K562 (cell line): ENCODE data around the gene NLGN4Y. TPM values are rescaled to one million over a fixed set of nuclear protein-coding genes. Genes with fewer than 3 reads are reported as not detected.

Source experiments
- ATAC-seq: fragments of 200-7000 bp; cut with Tn5 transposase; 3 replicates; pipeline ENCODE4 v1.9.1; 2020; ENCODE audit warnings: moderate library complexity
- BruUV-seq: library from RNA; stranded (reverse); fragments of 400-500 nt; replicated peaks from 2 replicates; lab custom pipeline; 2021; lab: Mats Ljungman, UMichigan
- CTCF ChIA-PET: fragments of 300-600 bp; formaldehyde crosslinking; extraction: SDS; loops from one replicate; lab custom pipeline; 2021; ENCODE audit warnings: low intra/inter-chr PET ratio; lab: Yijun Ruan, JAX
- POLR2A ChIA-PET: fragments of 300-600, 350-650 bp; sonication (Branson Sonifier 250); formaldehyde crosslinking; extraction: SDS; loops from one replicate; lab custom pipeline; 2021; ENCODE audit warnings: antibody characterized with exemption, inconsistent platforms; lab: Yijun Ruan, JAX
- DNase-seq, 4 experiments: peaks; one replicate each; pipeline versions ENCODE4 v3.0.0 to v3.0.0-alpha.2; 2011 to 2018; ENCODE audit warnings: low spot score in 3 of 4, mixed read lengths in 3 of 4; ENCODE audit errors: extremely low read depth in 1 of 4
- FAIRE-seq: peaks from 2 replicates; lab custom pipeline; 2011; peaks lifted over from hg19 to GRCh38; lab: Jason Lieb, UNC
- H2AFZ ChIP-seq: 2 replicates; pipeline ENCODE4 v1.6.0; 2011; ENCODE audit warnings: low read depth, low read length, control low read depth, inconsistent platforms
- H3K27ac ChIP-seq: fragments of 200-600 bp; 3 replicates; pipeline ENCODE4 v1.8.0; 2011; ENCODE audit warnings: low read depth, mild to moderate bottlenecking, control low read depth, inconsistent platforms, low read length, moderate library complexity, mixed read lengths; ENCODE audit errors: extremely low read depth
- H3K27me3 ChIP-seq, 2 experiments: fragments of 300-600 bp in 1 of 2; 2 replicates in 1 of 2; 3 replicates in 1 of 2; pipeline versions ENCODE4 v1.6.0 to v1.8.0; 2011; ENCODE audit warnings: inconsistent platforms in 2 of 2, low read length in 2 of 2, mild to moderate bottlenecking in 1 of 2, mixed read lengths in 1 of 2, moderate library complexity in 1 of 2; ENCODE audit not compliant: control insufficient read depth in 2 of 2, insufficient read depth in 2 of 2
- H3K36me3 ChIP-seq: fragments of 300-600 bp; 3 replicates; pipeline ENCODE4 v1.8.0; 2011; ENCODE audit warnings: mild to moderate bottlenecking, low read length, inconsistent platforms; ENCODE audit not compliant: control insufficient read depth, insufficient read depth
- H3K4me1 ChIP-seq, 2 experiments: fragments of 200-600 bp in 1 of 2; replicated peaks in 1 of 2; 2 replicates in 1 of 2; 3 replicates in 1 of 2; pipeline versions ENCODE4 v1.5.1 to v1.8.0; 2011; ENCODE audit warnings: inconsistent platforms in 2 of 2, low read length in 2 of 2, mild to moderate bottlenecking in 1 of 2, mixed read lengths in 1 of 2, moderate library complexity in 1 of 2; ENCODE audit not compliant: control insufficient read depth in 2 of 2, insufficient read depth in 2 of 2
- H3K4me2 ChIP-seq: 2 replicates; pipeline ENCODE4 v1.6.1; 2011; ENCODE audit warnings: low read length, control low read depth, inconsistent platforms, mixed read lengths; ENCODE audit not compliant: insufficient read depth
- H3K4me3 ChIP-seq: fragments of 200-600 bp; sonication (generic), shearing (Covaris generic); 2 replicates; pipeline ENCODE4 v1.5.1; 2016; ENCODE audit warnings: control low read depth, inconsistent platforms
- H3K79me2 ChIP-seq: fragments of 200-600 bp; 3 replicates; pipeline ENCODE4 v1.8.0; 2011; ENCODE audit warnings: low read length, inconsistent platforms; ENCODE audit not compliant: control insufficient read depth, insufficient read depth
- H3K9ac ChIP-seq, 2 experiments: 2 replicates each; pipeline versions ENCODE4 v1.6.0 to v1.6.1; 2011; ENCODE audit warnings: low read depth in 2 of 2, low read length in 2 of 2, control low read depth in 1 of 2, inconsistent platforms in 1 of 2, mild to moderate bottlenecking in 1 of 2, mixed read lengths in 1 of 2; ENCODE audit not compliant: insufficient read depth in 1 of 2
- H3K9me1 ChIP-seq: one replicate; pipeline ENCODE4 v1.6.0; 2011; ENCODE audit warnings: inconsistent platforms, mild to moderate bottlenecking, low read length, moderate library complexity; ENCODE audit not compliant: control insufficient read depth, insufficient read depth
- H3K9me3 ChIP-seq: replicated peaks from 2 replicates; pipeline ENCODE4 v1.5.1; 2011; ENCODE audit warnings: low read depth, low read length, inconsistent platforms; ENCODE audit not compliant: control insufficient read depth, insufficient read depth
- H4K20me1 ChIP-seq: replicated peaks from 2 replicates; pipeline ENCODE4 v1.6.1; 2011; ENCODE audit warnings: low read length, inconsistent platforms, mixed read lengths; ENCODE audit not compliant: control insufficient read depth, insufficient read depth
- CBFB ChIP-seq: sonication (generic); formaldehyde crosslinking; IDR thresholded peaks from 2 replicates; pipeline ENCODE4 v1.4.0; 2020; ENCODE audit warnings: mild to moderate bottlenecking, missing genetic modification reagents
- ZNF444 ChIP-seq: fragments of 250-450 bp; sonication (Bioruptor Pico); IDR thresholded peaks from 2 replicates; pipeline ENCODE4 v1.4.0; 2020; ENCODE audit warnings: mild to moderate bottlenecking, moderate library complexity
- WGBS: fragments of 100-300 bp; shearing (Covaris generic); methylation state at CpG from one replicate; pipeline ENCODE4 v1.1.6; 2016; ENCODE audit warnings: low coverage, mixed read lengths; ENCODE audit not compliant: insufficient coverage; ENCODE audit errors: missing lambda C conversion rate; 5-methylcytosine and 5-hydroxymethylcytosine counted together
- in situ Hi-C: fragments of 300-500 bp; cut with MboI; formaldehyde crosslinking; loops from 4 replicates; pipeline ENCODE4 v1.15.0; 2018; ENCODE audit warnings: inconsistent platforms, mixed read lengths
- intact Hi-C: fragments of 100-400 bp; cut with micrococcal nuclease; formaldehyde crosslinking; loops from 2 replicates; pipeline ENCODE4 v1.14.2; 2022
- polyA plus RNA-seq, 8 experiments: library from polyadenylated mRNA; depleted of rRNA in 4 of 8; stranded (reverse) in 5 of 8; unstranded in 3 of 8; fragments of >200 nt; fragmentation: Nextera tagmentation in 2 of 8; fragmentation: Illumina TruSeq in 1 of 8; extraction: Ambion mirVana in 2 of 8; extraction: Trizol in 1 of 8; gene quantifications; 2 replicates each; pipeline versions ENCODE4 v1.2.1 to v1.2.3, GENCODE V29; 2011 to 2014; ENCODE audit warnings: inconsistent platforms in 1 of 8, missing spikeins in 1 of 8
- total RNA-seq, 7 experiments: library from RNA; depleted of rRNA in 6 of 7; stranded (reverse); fragments of >200 nt in 6 of 7; fragmentation: Illumina TruSeq in 2 of 7; extraction: Trizol in 2 of 7; gene quantifications; 2 replicates each; pipeline versions ENCODE4 v1.2.1 to v1.2.3, GENCODE V29; 2011 to 2021; ENCODE audit warnings: low replicate concordance in 1 of 7
- TF ChIP-seq, protein P1 (sequence below), 2 experiments: fragments of 150-350 bp in 1 of 2; IDR thresholded peaks; 2 replicates each; pipeline ENCODE4 v1.6.1; 2012 to 2016; ENCODE audit warnings: low read depth in 2 of 2, low read length in 2 of 2, mild to moderate bottlenecking in 1 of 2, moderate library complexity in 1 of 2
- TF ChIP-seq, protein P2 (sequence below): fragments of 250-450 bp; sonication (Bioruptor Pico); IDR thresholded peaks from 2 replicates; pipeline ENCODE4 v1.8.0; 2022; ENCODE audit warnings: moderate library complexity, mild to moderate bottlenecking, inconsistent platforms
- TF ChIP-seq, protein P3 (sequence below): sonication (generic); formaldehyde crosslinking; IDR thresholded peaks from 2 replicates; pipeline ENCODE4 v1.8.1; 2023; ENCODE audit warnings: missing genetic modification reagents, mild to moderate bottlenecking, borderline replicate concordance
- TF ChIP-seq, protein P4 (sequence below), 2 experiments: fragments of 450-650 bp in 1 of 2; IDR thresholded peaks; 2 replicates each; pipeline ENCODE4 v1.6.1; 2011 to 2017; ENCODE audit warnings: low read depth in 2 of 2, antibody characterized with exemption in 1 of 2, borderline replicate concordance in 1 of 2, low read length in 1 of 2, mild to moderate bottlenecking in 1 of 2, mixed read lengths in 1 of 2; ENCODE audit not compliant: control insufficient read depth in 1 of 2

The NLGN4Y gene
- total and polyA plus RNA-seq, 9 of the 15 experiments (the other 6 are each of a cell fraction or from before 2014, with no cell fraction given), result not detected

DNA sequence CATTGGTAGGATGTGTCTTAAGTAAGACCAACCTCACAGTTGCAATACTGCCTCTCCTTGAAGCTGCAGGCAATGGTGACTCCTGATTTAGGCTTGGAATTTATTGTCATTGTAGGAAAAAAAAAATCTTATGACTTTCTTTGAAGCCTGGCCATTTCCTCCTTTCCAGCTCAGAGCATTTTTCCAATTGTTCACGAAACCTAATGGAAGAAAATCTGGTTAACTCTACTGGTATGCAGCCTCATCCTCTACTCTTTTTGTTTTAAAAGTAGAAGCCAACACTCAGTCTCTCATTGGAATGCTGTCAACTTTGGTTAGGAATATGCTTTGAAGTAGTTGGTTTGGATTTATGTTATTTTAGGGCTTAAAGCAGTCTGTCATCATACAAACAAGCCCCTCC is 298.6 kb downstream of the NLGN4Y start (continued):
- TF ChIP-seq, protein P1, sequence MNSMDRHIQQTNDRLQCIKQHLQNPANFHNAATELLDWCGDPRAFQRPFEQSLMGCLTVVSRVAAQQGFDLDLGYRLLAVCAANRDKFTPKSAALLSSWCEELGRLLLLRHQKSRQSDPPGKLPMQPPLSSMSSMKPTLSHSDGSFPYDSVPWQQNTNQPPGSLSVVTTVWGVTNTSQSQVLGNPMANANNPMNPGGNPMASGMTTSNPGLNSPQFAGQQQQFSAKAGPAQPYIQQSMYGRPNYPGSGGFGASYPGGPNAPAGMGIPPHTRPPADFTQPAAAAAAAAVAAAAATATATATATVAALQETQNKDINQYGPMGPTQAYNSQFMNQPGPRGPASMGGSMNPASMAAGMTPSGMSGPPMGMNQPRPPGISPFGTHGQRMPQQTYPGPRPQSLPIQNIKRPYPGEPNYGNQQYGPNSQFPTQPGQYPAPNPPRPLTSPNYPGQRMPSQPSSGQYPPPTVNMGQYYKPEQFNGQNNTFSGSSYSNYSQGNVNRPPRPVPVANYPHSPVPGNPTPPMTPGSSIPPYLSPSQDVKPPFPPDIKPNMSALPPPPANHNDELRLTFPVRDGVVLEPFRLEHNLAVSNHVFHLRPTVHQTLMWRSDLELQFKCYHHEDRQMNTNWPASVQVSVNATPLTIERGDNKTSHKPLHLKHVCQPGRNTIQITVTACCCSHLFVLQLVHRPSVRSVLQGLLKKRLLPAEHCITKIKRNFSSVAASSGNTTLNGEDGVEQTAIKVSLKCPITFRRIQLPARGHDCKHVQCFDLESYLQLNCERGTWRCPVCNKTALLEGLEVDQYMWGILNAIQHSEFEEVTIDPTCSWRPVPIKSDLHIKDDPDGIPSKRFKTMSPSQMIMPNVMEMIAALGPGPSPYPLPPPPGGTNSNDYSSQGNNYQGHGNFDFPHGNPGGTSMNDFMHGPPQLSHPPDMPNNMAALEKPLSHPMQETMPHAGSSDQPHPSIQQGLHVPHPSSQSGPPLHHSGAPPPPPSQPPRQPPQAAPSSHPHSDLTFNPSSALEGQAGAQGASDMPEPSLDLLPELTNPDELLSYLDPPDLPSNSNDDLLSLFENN (IDR thresholded peaks at IDR 0.05; ENCODE audit: low read depth in 2 of 2, low read length in 2 of 2), result no peak

DNA sequence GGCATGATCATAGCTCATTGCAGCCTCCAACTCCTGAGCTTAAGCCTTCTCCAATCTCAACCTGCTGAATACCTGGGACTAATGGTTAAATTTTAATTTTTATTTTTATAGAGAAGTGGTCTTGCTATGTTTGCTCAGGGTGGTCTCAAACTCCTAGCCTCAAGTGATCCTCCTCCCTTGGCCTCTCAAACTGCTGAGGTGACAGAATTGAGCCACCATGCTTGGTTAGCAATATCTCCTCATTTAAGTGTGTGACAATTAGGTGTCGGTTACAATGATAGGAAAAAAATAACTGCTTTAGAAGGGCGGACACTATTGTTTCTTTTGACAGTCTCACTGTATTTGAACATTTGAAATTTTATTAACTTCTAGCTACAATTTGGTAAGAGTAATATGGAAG is 300.3 kb downstream of the NLGN4Y start:
- Histone ChIP-seq H3K27ac (no peak overlapping the region), H4K20me1 (no peaks in the 10 kb centered on the region), H3K4me3 (no peak overlapping the region), H3K79me2 (no peaks in the 10 kb centered on the region), H3K9me3 (no peaks in the 10 kb centered on the region), H3K9ac (no peak overlapping the region), H3K9me1 (no peaks in the 10 kb centered on the region), H3K36me3 (no peaks in the 10 kb centered on the region), H3K27me3 (no peaks in the 10 kb centered on the region), H2AFZ (no peak overlapping the region), H3K4me1 (no peaks in the 10 kb centered on the region), H3K4me2 (no peak overlapping the region)
- no peak for ATAC-seq
- DNase-seq, result no peak
- POLR2A ChIA-PET, result no interaction called here
- FAIRE-seq, result no peak
- BruUV-seq, result no TSS peak
- intact Hi-C loops (no loop called here), in situ Hi-C loops (no loop called here)
- CTCF ChIA-PET, result no interaction called here
- no CpG with 5 or more reads among the region's 2 CpGs for WGBS
- TF ChIP-seq ZNF444 (no peak), CBFB (no peak)
- TF ChIP-seq, protein P2, sequence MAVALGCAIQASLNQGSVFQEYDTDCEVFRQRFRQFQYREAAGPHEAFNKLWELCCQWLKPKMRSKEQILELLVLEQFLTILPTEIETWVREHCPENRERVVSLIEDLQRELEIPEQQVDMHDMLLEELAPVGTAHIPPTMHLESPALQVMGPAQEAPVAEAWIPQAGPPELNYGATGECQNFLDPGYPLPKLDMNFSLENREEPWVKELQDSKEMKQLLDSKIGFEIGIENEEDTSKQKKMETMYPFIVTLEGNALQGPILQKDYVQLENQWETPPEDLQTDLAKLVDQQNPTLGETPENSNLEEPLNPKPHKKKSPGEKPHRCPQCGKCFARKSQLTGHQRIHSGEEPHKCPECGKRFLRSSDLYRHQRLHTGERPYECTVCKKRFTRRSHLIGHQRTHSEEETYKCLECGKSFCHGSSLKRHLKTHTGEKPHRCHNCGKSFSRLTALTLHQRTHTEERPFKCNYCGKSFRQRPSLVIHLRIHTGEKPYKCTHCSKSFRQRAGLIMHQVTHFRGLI (CRISPR knock-in tag), result no peak
- TF ChIP-seq, protein P3, sequence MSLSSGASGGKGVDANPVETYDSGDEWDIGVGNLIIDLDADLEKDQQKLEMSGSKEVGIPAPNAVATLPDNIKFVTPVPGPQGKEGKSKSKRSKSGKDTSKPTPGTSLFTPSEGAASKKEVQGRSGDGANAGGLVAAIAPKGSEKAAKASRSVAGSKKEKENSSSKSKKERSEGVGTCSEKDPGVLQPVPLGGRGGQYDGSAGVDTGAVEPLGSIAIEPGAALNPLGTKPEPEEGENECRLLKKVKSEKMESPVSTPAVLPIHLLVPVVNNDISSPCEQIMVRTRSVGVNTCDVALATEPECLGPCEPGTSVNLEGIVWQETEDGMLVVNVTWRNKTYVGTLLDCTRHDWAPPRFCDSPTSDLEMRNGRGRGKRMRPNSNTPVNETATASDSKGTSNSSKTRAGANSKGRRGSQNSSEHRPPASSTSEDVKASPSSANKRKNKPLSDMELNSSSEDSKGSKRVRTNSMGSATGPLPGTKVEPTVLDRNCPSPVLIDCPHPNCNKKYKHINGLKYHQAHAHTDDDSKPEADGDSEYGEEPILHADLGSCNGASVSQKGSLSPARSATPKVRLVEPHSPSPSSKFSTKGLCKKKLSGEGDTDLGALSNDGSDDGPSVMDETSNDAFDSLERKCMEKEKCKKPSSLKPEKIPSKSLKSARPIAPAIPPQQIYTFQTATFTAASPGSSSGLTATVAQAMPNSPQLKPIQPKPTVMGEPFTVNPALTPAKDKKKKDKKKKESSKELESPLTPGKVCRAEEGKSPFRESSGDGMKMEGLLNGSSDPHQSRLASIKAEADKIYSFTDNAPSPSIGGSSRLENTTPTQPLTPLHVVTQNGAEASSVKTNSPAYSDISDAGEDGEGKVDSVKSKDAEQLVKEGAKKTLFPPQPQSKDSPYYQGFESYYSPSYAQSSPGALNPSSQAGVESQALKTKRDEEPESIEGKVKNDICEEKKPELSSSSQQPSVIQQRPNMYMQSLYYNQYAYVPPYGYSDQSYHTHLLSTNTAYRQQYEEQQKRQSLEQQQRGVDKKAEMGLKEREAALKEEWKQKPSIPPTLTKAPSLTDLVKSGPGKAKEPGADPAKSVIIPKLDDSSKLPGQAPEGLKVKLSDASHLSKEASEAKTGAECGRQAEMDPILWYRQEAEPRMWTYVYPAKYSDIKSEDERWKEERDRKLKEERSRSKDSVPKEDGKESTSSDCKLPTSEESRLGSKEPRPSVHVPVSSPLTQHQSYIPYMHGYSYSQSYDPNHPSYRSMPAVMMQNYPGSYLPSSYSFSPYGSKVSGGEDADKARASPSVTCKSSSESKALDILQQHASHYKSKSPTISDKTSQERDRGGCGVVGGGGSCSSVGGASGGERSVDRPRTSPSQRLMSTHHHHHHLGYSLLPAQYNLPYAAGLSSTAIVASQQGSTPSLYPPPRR (CRISPR knock-in tag), result no peak
- TF ChIP-seq, protein P4, sequence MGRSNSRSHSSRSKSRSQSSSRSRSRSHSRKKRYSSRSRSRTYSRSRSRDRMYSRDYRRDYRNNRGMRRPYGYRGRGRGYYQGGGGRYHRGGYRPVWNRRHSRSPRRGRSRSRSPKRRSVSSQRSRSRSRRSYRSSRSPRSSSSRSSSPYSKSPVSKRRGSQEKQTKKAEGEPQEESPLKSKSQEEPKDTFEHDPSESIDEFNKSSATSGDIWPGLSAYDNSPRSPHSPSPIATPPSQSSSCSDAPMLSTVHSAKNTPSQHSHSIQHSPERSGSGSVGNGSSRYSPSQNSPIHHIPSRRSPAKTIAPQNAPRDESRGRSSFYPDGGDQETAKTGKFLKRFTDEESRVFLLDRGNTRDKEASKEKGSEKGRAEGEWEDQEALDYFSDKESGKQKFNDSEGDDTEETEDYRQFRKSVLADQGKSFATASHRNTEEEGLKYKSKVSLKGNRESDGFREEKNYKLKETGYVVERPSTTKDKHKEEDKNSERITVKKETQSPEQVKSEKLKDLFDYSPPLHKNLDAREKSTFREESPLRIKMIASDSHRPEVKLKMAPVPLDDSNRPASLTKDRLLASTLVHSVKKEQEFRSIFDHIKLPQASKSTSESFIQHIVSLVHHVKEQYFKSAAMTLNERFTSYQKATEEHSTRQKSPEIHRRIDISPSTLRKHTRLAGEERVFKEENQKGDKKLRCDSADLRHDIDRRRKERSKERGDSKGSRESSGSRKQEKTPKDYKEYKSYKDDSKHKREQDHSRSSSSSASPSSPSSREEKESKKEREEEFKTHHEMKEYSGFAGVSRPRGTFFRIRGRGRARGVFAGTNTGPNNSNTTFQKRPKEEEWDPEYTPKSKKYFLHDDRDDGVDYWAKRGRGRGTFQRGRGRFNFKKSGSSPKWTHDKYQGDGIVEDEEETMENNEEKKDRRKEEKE (IDR thresholded peaks at IDR 0.05; ENCODE audit: borderline replicate concordance in 1 of 2, control insufficient read depth in 1 of 2, low read depth in 2 of 2, low read length in 1 of 2), result no peak
